Measurements from ENCODE around the gene STAT1. TPM values are rescaled to one million over a fixed set of nuclear protein-coding genes. Genes with fewer than 3 reads are reported as not detected.

Gene STAT1
- total and polyA plus RNA-seq, 10 of the 15 experiments (the other 5 are each of a cell fraction or from before 2014, with no cell fraction given), result 81.8 to 398 (median 307) TPM

GRCh38 chr2:190968522-190968921 is 45.4 kb downstream of the STAT1 start:
- H3K79me2 ChIP-seq (ENCODE audit: control insufficient read depth, insufficient read depth, low read length), result no peaks in the 10 kb centered on the region; the same call in none of the 2 replicates
- no peak overlapping the region for H3K9ac ChIP-seq (ENCODE audit: control insufficient read depth, insufficient read depth, low read length)
- H3K9me3 ChIP-seq (replicated peaks; ENCODE audit: control insufficient read depth, insufficient read depth, low read length), result no peaks in the 10 kb centered on the region
- TF ChIP-seq USF1 (IDR thresholded peaks at IDR 0.05; ENCODE audit: borderline replicate concordance, extremely low read length, insufficient read depth, low read depth, low read length), result no peak
- TF ChIP-seq NR2C2 (IDR thresholded peaks at IDR 0.05; ENCODE audit: borderline replicate concordance, control insufficient read depth, insufficient read length, low read depth), result no peak
- no peak for TF ChIP-seq RBBP5 (conservative IDR thresholded peaks at IDR 0.05)
- ATAC-seq, result no peak
- no peak overlapping the region for H2AFZ ChIP-seq (ENCODE audit: control insufficient read depth, low read depth, low read length)
- in situ Hi-C loops (cut with MboI), result no loop called here
- no peak for FAIRE-seq
- ChIA-PET SMC1A (ENCODE audit: uncharacterized antibody, unreplicated experiment) (interaction anchor here (0.7 to 2.2 kb wide), 9 partner anchors 9 to 118 kb away, joined by 3 to 8 read pairs (median 5); no protein-coding TSS in a partner anchor), POLR2A (interaction anchor here (1.0 kb wide), 1 partner anchor 96 kb away, joined by 3 read pairs; no protein-coding TSS in a partner anchor), CTCF (interaction anchor here (0.6 to 2.8 kb wide), 10 partner anchors 9 to 541 kb away, joined by 3 to 16 read pairs (median 5); no protein-coding TSS in a partner anchor), RAD21 (ENCODE audit: unreplicated experiment) (interaction anchor here (0.8 to 1.2 kb wide), 3 partner anchors 68 to 118 kb away, joined by 3 to 5 read pairs (median 3); no protein-coding TSS in a partner anchor)
- no TSS peak for BruUV-seq (replicated peaks)
- H3K36me3 ChIP-seq (ENCODE audit: control insufficient read depth in 2 of 2, insufficient read depth in 2 of 2, low read length in 1 of 2), result peaks cover 34 to 72% of the 10 kb centered on the region in 2 experiments
- no peak overlapping the region for H3K4me2 ChIP-seq (ENCODE audit: control insufficient read depth, insufficient read depth)
- intact Hi-C loops (cut with micrococcal nuclease; ENCODE audit: unreplicated experiment), result no loop called here
- H3K27ac ChIP-seq (ENCODE audit: control insufficient read depth, insufficient read depth), result no peak overlapping the region
- no peaks in the 10 kb centered on the region for H3K27me3 ChIP-seq (replicated peaks in 1 of 2; ENCODE audit: control insufficient read depth in 2 of 2, insufficient read depth in 2 of 2, low read length in 1 of 2)
- DNase-seq (ENCODE audit: low read depth, low spot score), result no peak
- 95% methylated on average over 2 of the region's 2 CpGs for WGBS (ENCODE audit: insufficient coverage, insufficient replicate concordance, low lambda C conversion rate, missing lambda C conversion rate)
- H4K20me1 ChIP-seq (ENCODE audit: control insufficient read depth, insufficient read depth), result peaks cover 1% of the 10 kb centered on the region
- H3K4me1 ChIP-seq (ENCODE audit: control insufficient read depth, insufficient read depth, low read length), result no peaks in the 10 kb centered on the region
- no peak overlapping the region for H3K4me3 ChIP-seq

- no TSS peak for BruUV-seq (replicated peaks)
- Histone ChIP-seq H3K36me3 (ENCODE audit: control insufficient read depth in 2 of 2, insufficient read depth in 2 of 2, low read length in 1 of 2) (peaks cover 18 to 56% of the 10 kb centered on the region in 2 experiments), H3K27me3 (replicated peaks in 1 of 2; ENCODE audit: control insufficient read depth in 2 of 2, insufficient read depth in 2 of 2, low read length in 1 of 2) (no peaks in the 10 kb centered on the region), H3K79me2 (ENCODE audit: control insufficient read depth, insufficient read depth, low read length) (no peaks in the 10 kb centered on the region; the same call in none of the 2 replicates), H3K4me2 (ENCODE audit: control insufficient read depth, insufficient read depth) (no peak overlapping the region), H3K4me1 (ENCODE audit: control insufficient read depth, insufficient read depth, low read length) (no peaks in the 10 kb centered on the region), H3K9me3 (replicated peaks; ENCODE audit: control insufficient read depth, insufficient read depth, low read length) (no peaks in the 10 kb centered on the region), H3K27ac (ENCODE audit: control insufficient read depth, insufficient read depth) (no peak overlapping the region), H3K4me3 (no peak overlapping the region), H4K20me1 (ENCODE audit: control insufficient read depth, insufficient read depth) (no peaks in the 10 kb centered on the region), H3K9ac (ENCODE audit: control insufficient read depth, insufficient read depth, low read length) (no peak overlapping the region), H2AFZ (ENCODE audit: control insufficient read depth, low read depth, low read length) (no peak overlapping the region)
- ChIA-PET CTCF (interaction anchor here (0.7 to 3.0 kb wide), 6 partner anchors 10 to 190 kb away, joined by 3 to 15 read pairs (median 4); no protein-coding TSS in a partner anchor), SMC1A (ENCODE audit: uncharacterized antibody, unreplicated experiment) (interaction anchor here (0.5 to 1.6 kb wide), 6 partner anchors 12 to 185 kb away, joined by 3 to 5 read pairs (median 3); no protein-coding TSS in a partner anchor), RAD21 (ENCODE audit: unreplicated experiment) (interaction anchor here (0.6 to 1.4 kb wide), 3 partner anchors 18 to 115 kb away, joined by 3 to 6 read pairs (median 3); no protein-coding TSS in a partner anchor), POLR2A (no interaction called here)
- intact Hi-C loops (cut with micrococcal nuclease; ENCODE audit: unreplicated experiment) (no loop called here), in situ Hi-C loops (cut with MboI) (no loop called here)
- FAIRE-seq (no peak), DNase-seq (ENCODE audit: low read depth, low spot score) (no peak), ATAC-seq (no peak)
- WGBS (ENCODE audit: insufficient coverage, insufficient replicate concordance, low lambda C conversion rate, missing lambda C conversion rate), result 100% methylated on average over 2 of the region's 2 CpGs
- no peak for TF ChIP-seq POLR2AphosphoS2 (IDR thresholded peaks at IDR 0.05; ENCODE audit: low read depth, low read length)
- TF ChIP-seq POLR2A (IDR thresholded peaks at IDR 0.05; ENCODE audit: low read depth, low read length), result peak; percentile 46
- peak; percentile 77 for TF ChIP-seq POLR2AphosphoS5 (IDR thresholded peaks at IDR 0.05; ENCODE audit: low read length)
These were observed 48.3 kb downstream of the STAT1 start for GRCh38 chr2:190965580-190966222.

Measured in GM12878 (cell line).